ENCODE measurements around the gene CHCHD3. TPM values are rescaled to one million over a fixed set of nuclear protein-coding genes. Genes with fewer than 3 reads are reported as not detected.

The CHCHD3 gene
- total and polyA plus RNA-seq, 9 of the 15 experiments (the other 6 are each of a cell fraction or from before 2014, with no cell fraction given): 66.2 to 279 (median 204) TPM

GRCh38 chr7:132953468-132953867 is 128.4 kb downstream of the CHCHD3 start:
- 85% methylated on average over 2 of the region's 2 CpGs for WGBS (ENCODE audit: insufficient coverage, low coverage, missing lambda C conversion rate)
- no peak for ATAC-seq

More at GRCh38 chr7:132953468-132953867, 128.4 kb downstream of the CHCHD3 start:
- Histone ChIP-seq H3K9me3 (replicated peaks; ENCODE audit: control insufficient read depth, insufficient read depth, low read depth, low read length) (no peaks in the 10 kb centered on the region), H3K9me1 (ENCODE audit: control insufficient read depth, insufficient read depth, low read length) (no peaks in the 10 kb centered on the region), H3K27ac (ENCODE audit: extremely low read depth, low read depth, low read length) (no peak overlapping the region), H3K27me3 (ENCODE audit: control insufficient read depth in 2 of 2, insufficient read depth in 2 of 2, low read length in 2 of 2) (no peaks in the 10 kb centered on the region; a peak in 1 of 5 replicates), H4K20me1 (replicated peaks; ENCODE audit: control insufficient read depth, insufficient read depth, low read length) (no peaks in the 10 kb centered on the region; the same call in 1 of the 2 replicates), H2AFZ (ENCODE audit: low read depth, low read length) (no peak overlapping the region), H3K4me1 (replicated peaks in 1 of 2; ENCODE audit: control insufficient read depth in 2 of 2, insufficient read depth in 2 of 2, low read length in 2 of 2) (no peaks in the 10 kb centered on the region), H3K36me3 (ENCODE audit: control insufficient read depth, insufficient read depth, low read length) (peaks cover 6% of the 10 kb centered on the region; the same call in 1 of the 3 replicates), H3K4me2 (ENCODE audit: insufficient read depth, low read length) (no peak overlapping the region), H3K79me2 (ENCODE audit: control insufficient read depth, insufficient read depth, low read length) (peaks cover 21% of the 10 kb centered on the region; the same call in 2 of the 3 replicates), H3K9ac (ENCODE audit: insufficient read depth in 1 of 2, low read depth in 2 of 2, low read length in 2 of 2) (no peak overlapping the region), H3K4me3 (no peak overlapping the region)
- no peak for DNase-seq (ENCODE audit: extremely low read depth in 1 of 4, low spot score in 3 of 4)
- CTCF ChIA-PET (ENCODE audit: low intra/inter-chr PET ratio): no interaction called here
- no peak for FAIRE-seq
- no peak for TF ChIP-seq CREB3L1 (IDR thresholded peaks at IDR 0.05; ENCODE audit: borderline replicate concordance, low read depth)
- TF ChIP-seq, protein P1, sequence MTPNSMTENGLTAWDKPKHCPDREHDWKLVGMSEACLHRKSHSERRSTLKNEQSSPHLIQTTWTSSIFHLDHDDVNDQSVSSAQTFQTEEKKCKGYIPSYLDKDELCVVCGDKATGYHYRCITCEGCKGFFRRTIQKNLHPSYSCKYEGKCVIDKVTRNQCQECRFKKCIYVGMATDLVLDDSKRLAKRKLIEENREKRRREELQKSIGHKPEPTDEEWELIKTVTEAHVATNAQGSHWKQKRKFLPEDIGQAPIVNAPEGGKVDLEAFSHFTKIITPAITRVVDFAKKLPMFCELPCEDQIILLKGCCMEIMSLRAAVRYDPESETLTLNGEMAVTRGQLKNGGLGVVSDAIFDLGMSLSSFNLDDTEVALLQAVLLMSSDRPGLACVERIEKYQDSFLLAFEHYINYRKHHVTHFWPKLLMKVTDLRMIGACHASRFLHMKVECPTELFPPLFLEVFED (CRISPR knock-in tag; conservative IDR thresholded peaks at IDR 0.05): no peak
- TF ChIP-seq KDM5B (IDR thresholded peaks at IDR 0.05; ENCODE audit: insufficient replicate concordance, low read depth, low read length): no peak
- TF ChIP-seq ZNF3 (CRISPR knock-in tag; IDR thresholded peaks at IDR 0.05): no peak
- TF ChIP-seq, protein P2, sequence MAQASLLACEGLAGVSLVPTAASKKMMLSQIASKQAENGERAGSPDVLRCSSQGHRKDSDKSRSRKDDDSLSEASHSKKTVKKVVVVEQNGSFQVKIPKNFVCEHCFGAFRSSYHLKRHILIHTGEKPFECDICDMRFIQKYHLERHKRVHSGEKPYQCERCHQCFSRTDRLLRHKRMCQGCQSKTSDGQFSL (CRISPR knock-in tag; IDR thresholded peaks at IDR 0.05): no peak
- TF ChIP-seq, protein P2 (tag; IDR thresholded peaks at IDR 0.05): no peak
- TF ChIP-seq IRF9 (tag; IDR thresholded peaks at IDR 0.05): no peak
- TF ChIP-seq, protein P3, sequence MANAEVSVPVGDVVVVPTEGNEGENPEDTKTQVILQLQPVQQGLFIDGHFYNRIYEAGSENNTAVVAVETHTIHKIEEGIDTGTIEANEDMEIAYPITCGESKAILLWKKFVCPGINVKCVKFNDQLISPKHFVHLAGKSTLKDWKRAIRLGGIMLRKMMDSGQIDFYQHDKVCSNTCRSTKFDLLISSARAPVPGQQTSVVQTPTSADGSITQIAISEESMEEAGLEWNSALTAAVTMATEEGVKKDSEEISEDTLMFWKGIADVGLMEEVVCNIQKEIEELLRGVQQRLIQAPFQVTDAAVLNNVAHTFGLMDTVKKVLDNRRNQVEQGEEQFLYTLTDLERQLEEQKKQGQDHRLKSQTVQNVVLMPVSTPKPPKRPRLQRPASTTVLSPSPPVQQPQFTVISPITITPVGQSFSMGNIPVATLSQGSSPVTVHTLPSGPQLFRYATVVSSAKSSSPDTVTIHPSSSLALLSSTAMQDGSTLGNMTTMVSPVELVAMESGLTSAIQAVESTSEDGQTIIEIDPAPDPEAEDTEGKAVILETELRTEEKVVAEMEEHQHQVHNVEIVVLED (CRISPR knock-in tag; IDR thresholded peaks at IDR 0.05): no peak
- no peak for TF ChIP-seq MTA1 (IDR thresholded peaks at IDR 0.05; ENCODE audit: borderline replicate concordance)
- BruUV-seq (replicated peaks): no TSS peak
- intact Hi-C loops (cut with micrococcal nuclease) (no loop called here), in situ Hi-C loops (cut with MboI) (no loop called here)
- POLR2A ChIA-PET: no interaction called here

Measured in K562 (cell line).